GM11168 (cell line): ENCODE results near the gene MRPS18B.
"Not testable (repeated sequence)": the region's sequence is repeated elsewhere in the genome, so short reads cannot be mapped to it uniquely, and the experiment has no call there.

Experiments used
- in situ Hi-C: fragments of 300-500 bp; cut with MboI; formaldehyde crosslinking; loops from one replicate; pipeline ENCODE4 v1.12.0; 2022; ENCODE audit warnings: low sequenced_read_pairs; ENCODE audit not compliant: unreplicated experiment

The MRPS18B gene

DNA sequence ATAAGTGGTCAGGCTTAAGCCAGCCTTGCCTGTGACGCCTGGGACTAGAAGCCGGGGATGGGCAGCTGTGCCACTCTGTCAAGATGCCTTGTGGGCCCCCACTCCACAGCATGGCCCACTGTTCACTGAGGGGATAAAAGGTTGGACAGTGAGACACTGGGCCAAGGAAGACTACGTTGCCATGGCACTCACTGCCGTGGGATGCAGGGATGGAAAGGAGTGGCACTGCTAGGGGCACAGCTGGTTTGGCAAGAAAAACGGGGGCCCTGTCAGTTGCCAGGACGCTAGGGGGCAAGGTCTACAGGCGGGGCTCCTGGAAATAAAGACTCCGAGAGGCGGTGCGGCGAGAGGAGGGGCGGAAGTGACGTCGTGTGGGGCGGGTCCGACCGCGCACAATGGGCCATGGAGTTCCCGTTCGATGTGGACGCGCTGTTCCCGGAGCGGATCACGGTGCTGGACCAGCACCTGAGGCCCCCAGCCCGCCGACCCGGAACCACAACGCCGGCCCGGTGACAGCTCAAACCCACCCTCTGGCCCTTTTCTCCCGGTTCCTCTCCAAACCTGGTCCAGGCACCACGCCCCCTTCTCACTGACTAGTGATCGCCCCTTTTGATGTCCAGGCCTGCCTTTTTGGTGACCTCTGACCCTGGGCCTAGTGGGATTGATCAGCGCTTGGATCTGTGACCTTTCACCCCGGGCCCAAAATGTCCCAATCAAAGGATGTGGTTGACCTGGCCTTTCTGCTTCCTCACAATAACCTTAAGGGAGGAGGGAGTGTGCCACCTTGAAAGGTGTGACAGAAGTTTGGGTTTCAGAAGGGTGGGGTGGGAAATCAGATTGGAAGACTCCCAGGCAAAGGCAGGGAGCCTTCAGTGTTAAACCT, 9.1 kb downstream of the MRPS18B start, which contains the start of gene ATAT1:
Gene ATAT1, plus strand, starts transcription at position 391 of the 883 bp plus-strand sequence.
- in situ Hi-C loops, result no loop called here

DNA sequence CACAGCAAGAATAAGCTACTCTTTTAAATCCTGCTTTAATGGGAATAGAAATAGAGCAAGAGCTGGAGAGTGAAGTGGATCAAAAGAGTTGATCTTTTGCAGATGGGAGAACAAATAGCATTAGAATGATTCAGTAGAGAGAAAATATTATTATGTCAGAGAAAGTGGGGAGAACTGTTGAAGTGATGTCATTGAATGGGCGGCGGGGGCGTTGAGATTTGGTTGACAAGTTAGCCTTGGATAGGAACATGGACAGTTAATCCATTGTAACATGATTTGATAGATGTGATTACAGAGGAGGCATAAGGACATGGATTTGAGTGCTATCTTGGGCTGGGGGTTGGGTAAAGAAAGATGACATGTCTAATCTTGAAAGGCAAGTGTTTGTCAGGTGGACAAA, 18.2 kb downstream of the MRPS18B start:
- in situ Hi-C loops, result no loop called here

DNA sequence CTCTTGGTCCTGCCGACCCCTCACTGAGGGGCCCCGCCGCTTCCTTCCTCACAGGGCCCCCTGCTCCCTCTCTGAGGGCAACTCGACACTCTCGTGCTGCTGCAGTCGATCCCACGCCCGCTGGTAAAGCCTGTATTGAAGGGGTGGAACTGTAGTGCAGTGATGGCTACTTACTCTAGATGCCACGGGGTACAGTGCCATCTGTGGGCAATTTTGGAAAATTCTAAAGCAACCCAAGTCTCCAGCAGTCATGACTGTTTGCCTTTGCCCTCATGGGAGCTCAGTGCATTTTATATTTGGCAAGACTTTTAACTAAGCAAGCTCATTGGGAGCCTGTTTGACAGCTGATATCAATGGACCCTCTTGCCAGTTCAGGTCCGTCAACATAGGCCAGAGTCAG, 22.8 kb downstream of the MRPS18B start:
- in situ Hi-C loops, result no loop called here

DNA sequence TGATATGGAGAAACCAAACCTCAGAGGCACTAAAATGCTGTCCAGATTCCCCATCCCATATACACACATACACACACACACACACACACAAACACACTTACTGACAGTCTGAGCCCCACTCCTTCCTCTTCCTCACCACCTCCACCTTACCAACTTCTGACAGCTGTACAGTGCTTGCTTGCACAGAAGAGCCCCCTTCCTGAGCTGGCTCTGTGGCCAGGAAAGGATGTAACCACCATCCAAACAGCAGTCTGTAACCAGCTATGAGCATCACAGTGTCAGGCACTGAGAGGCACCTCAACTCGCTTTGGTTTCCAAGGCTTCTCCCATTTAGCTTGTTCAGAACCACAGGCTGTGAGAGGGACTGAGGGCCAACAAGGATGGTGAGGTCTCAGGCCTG, 23.4 kb downstream of the MRPS18B start:
- in situ Hi-C loops, result no loop called here

DNA sequence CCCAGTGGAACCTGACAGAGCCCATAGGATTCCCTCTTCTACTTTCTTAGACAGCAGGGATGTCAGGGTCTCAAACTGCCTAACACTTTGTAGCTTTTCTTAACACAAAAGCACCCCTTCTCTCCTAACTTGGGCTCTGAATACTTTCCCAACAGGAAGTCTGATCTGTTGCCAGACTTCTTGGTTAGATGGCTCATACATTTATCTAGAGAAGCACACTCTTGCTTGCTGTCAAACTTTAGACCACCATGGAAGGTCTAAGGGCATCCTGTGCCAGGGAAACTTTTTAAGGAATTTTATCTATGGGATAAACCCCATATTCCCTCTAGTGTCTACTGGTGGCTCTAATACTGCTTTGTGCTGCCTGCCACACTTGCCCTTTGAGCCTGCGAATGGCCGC, 26.0 kb downstream of the MRPS18B start:
- in situ Hi-C loops, result no loop called here

DNA sequence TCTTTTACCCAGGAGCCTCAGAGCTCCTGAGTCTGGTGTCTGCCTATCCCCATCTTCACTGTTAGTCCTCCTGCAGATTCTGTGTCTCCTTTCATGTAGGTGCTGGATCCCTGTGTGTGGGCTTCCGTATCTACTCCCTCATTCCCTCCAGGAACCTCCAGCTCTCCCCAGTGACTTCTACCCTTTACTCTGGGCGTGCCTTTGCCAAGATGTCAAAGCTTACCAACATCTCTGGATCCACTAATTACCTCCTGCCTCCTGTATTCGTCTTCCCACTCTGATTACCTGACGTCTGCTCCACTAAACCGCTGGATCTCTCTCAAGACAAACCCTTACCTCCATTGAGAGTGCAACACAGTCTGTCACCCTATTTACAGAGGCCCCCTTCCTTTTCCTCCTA, 27.1 kb downstream of the MRPS18B start:
- in situ Hi-C loops, result no loop called here

DNA sequence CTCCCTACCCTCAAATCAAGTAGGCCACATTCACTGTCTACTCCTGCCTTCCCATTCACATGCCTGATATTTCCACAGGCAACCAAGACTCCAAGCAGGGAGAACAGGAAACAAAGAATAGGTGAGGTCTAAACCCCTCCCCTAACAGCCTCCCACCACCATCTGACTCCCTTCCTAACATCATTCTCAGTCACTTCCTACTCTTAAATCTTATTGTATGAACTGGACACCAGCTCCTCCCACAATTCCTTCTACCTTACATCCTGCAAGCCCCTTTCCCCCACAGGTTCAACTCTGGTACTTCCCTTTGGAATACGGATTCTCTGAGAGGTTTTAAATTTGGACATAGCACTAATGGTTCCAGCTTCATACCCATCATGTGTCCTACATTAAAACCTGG, 28.3 kb downstream of the MRPS18B start:
- in situ Hi-C loops, result no loop called here

DNA sequence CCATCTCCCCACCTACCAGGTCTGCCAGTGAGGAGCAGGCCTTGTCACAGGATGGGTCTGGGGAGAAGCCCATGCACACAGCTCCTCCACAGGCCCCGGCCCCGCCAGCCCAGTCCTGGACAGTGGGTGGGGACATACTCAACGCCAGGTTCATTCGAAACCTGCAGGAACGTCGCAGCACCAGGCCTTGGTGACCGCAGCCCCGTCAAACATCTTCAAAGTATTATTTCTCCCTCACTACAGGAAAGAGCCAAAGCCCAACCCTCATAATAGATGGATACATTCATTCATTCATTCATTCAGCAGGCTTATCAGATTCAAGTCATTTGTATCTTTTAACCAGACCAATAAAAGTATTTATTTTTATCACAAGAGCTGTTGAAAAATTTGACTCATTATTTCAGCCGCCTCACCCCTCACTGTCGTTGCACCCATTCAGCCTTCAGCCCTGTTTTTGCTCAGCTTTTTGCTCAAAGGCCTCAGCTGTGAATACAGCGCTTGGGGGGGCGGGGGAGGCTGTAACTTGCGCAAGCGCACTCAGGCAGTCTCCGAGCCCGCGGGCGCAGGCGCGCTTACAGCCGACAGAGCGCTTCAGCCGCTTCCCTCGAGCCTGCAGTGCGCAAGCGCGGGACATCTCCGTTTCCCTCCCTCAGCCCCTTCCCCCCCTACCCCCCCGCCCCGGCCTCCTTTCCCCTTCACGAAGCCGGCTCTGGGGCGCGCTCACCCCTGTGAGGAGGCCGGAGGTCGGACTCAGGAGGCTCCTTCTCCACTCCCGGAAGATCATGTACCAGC, 29.0 kb downstream of the MRPS18B start, which contains the start of gene C6orf136:
Gene C6orf136, plus strand, starts transcription at position 684 of the 792 bp plus-strand sequence. Its CDS starts 99 bp downstream, at position 783.
- in situ Hi-C loops, result no loop called here

DNA sequence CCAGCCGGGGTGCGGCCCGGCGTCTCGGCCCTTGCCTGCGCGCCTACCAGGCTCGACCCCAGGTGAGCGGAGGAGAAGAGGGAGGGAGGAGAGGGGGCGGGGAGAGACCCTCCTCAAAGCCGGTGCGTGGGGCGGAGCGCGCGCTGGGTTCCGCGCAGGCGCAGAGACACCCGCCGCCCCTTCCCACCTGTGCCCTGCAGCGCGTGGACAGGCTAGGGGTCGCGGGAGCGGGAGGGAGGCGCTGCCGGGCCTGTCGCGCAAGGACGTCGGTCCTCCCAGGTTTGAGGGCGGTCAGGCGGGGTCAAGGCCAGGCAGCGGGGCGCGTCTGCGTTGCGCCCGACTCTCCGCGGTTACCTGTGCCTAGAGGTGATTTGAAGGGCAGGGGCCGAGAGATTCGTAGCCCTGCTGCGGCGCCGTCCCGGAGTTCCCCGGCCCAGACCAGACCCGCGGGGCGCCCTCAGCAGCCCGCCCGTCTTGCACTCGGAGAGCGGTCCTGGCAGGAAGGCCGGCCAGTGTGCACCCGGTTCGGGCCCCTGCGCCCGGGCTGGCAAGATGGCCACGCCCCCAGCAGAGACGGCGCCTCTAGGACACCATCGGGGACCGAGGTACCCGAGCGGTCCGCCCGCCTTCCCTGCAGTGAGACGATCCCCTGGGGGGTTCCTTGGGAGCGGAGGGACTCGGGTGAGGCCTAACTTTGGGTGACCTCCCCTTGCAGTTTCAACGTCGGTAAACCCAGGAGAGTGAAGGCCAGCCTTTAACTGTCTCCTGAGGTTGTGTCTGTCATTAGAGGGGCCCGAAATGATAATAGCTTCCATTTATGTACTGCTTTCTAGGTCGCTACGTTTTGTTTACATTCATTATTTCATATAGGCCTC, 29.8 kb downstream of the MRPS18B start:
- in situ Hi-C loops, result no loop called here

DNA sequence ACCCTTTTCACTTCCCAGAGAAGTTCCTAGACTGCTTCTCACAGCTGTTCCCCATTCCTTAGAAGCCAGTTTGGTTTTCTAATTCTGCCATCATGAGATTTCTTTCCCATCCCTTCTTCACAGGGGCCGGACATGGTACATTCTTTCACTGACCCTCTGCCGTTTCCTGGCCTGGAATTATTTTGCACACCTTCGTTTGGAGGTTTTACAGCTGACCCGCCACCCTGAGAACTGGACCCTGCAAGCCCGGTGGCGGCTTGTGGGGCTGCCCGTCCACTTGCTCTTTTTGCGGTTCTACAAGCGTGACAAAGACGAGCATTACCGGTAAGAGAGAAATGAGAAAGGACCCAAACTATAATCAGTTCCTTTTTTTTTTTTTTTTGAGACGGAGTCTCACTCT, 33.5 kb downstream of the MRPS18B start:
- in situ Hi-C loops, result no loop called here

DNA sequence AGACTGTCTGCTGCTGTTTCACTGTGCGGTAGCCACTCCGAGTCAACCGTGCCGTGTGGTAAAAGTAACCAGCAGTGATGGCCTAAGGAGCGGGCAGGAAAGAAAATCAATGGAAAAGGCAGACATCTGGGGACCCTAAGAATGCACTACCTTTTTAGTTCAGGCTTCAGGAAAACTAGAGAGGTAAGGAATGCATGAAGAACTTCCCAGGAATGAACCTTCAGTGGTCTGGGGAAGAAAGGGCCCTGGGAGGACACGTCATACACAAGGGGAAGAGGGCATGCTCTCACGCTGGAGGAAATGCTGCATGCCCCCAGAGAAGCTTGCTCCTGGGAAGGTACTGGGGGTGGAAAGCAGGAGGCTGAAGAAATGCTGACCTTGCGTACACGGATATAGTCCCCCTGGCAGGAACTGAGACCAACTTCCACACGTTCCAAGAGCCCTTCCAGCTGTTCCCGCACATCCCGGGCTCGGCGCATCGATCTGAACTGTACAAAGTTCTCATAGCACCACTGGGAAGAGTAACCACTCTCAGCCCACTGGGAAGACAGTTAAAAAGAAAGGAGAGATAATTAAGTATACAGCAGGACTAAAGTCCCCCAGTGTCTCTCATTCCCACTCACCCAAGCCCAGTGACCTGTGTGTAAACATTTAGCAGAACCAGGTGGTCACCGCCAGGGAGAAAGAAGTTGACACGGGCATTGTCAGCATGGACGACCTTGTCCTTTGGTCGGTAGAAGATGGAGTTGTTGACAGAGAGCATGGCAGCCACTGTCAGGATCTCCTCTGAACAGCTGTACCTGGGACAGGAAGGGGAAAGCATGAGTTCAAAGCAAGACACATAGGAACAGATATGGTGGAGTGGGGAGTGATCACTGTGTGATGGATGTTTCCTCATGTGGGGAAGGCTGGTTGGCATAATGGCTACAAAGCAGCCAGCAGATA, 37.4 kb downstream of the MRPS18B start:
- in situ Hi-C loops, result no loop called here

DNA sequence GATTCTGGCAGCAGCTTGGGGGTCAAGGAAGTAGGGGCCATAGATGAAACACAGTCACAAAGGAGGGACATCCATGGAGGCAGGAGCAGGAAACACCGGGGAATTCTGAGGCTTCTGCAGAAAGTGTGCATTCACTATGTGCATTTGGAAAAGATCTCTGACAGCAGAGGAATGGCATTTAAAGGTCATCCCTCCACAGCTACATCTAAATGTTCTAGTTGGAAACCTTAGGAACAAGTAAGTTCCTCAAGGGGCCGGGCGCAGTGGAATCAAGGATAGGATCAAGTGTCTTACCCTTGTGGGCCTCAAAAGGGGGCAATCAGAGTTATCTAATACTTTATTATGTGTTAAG, 38.1 kb downstream of the MRPS18B start:
- in situ Hi-C loops, result no loop called here

DNA sequence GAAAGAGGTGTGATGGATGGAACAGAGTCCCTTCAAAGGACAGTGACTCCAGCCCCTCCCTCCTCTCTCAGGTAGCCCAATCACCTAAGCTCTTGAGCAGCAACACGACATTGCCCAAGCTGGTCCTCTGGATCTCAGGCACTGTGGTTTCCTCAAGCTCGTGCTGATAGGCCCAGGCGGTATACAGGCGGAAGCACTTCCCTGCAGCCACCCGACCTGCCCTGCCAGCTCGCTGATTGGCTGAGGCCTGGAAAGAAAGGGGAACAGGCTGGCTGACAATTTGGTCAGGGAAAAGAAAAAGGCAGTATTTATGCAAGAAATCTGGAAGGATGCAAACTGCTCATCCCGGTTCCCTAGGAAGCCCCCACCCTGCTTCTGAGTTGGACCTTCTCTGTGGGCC, 38.9 kb downstream of the MRPS18B start:
- in situ Hi-C loops, result no loop called here

DNA sequence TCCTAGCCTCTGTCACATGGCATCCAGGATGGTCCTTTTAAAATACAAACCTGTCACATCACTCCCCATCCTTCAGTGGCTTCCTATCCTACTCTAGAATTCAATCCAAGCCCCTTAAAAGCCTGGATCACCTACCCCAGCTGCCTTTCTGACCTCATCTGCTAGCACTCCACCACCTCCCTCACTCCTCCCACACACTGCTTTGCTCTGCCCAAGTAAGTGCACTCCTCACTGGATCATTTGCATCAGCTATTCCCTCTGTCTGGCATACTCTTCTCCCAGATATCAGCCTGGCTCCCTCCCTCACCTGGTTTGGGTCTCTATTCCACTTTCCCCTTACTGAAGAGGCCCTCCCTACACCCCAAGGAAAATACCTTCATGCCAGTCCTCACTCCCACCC, 39.8 kb downstream of the MRPS18B start:
- in situ Hi-C loops, result no loop called here

DNA sequence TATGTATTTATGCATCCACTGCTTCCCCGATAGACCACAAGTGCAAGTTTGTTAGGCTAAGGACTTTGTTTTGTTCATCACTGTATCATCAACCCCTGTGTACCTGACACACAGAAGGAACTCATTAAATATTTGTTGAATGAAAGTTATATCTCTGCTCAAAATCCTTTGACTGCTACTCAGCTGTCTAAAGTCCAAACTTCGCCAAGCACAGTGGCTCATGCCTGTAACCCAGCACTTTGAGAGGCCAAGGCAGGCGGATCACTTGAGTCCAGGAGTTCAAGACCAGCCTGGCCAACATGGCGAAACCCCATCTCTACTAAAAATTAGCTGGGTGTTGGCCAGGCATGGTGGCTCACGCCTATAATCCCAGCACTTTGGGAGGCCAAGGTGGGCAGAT, 40.3 kb downstream of the MRPS18B start:
- in situ Hi-C loops, result not testable (repeated sequence)

DNA sequence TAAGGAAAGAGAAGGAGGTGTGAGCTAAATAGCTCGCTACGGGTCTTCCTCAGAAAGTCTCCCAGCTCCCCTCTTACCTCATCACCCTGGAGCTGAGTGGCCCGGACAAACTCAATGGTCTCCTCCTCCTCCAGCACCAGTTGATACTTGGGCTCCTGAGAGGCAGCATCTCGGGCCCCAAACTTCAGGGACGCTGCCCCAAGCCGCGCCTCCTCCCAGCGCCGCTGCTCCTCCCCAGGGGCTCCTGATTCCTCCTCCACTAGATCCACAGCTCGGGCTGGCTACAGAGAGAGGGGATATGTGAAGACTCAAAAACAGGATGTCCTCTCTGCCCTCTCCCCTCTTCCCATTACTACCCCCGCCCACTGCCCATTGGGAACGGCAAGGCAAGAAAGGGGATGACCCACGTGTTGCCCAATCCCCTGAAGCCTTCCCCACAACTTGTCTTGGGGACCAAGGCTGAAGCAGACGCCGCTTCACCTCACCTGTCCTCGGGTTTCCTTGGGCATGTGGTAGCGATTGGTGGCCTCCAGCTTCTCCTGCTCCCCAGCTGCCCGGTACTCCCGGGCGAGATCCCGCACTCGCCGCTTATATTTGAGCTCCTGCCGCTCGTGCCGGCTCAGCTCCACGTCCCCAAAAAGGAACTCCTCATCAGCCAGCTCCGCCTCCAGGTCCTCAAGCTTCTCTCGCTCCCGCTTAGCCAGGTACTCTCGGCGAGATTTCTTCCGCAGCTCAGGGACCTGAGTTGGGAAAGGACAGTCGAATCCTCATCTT, 47.5 kb downstream of the MRPS18B start:
- in situ Hi-C loops, result no loop called here

DNA sequence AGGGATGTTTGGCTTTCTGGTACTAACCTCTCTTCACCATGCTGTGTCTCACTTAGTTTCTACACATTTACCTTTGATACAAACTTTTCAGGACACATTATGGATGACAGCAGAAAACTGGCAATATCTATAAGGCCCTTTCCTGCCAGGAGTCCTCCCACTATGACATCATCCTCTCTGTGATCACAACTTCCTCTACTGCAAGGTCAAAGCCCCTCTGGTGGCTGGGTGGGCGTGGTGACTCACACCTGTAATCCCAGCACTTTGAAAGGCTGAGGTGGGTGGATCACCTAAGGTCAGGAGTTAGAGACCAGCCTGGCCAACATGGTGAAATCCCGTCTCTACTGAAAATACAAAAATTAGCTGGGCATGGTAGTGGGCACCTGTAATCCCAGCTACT, 48.7 kb downstream of the MRPS18B start:
- in situ Hi-C loops, result not testable (repeated sequence)

DNA sequence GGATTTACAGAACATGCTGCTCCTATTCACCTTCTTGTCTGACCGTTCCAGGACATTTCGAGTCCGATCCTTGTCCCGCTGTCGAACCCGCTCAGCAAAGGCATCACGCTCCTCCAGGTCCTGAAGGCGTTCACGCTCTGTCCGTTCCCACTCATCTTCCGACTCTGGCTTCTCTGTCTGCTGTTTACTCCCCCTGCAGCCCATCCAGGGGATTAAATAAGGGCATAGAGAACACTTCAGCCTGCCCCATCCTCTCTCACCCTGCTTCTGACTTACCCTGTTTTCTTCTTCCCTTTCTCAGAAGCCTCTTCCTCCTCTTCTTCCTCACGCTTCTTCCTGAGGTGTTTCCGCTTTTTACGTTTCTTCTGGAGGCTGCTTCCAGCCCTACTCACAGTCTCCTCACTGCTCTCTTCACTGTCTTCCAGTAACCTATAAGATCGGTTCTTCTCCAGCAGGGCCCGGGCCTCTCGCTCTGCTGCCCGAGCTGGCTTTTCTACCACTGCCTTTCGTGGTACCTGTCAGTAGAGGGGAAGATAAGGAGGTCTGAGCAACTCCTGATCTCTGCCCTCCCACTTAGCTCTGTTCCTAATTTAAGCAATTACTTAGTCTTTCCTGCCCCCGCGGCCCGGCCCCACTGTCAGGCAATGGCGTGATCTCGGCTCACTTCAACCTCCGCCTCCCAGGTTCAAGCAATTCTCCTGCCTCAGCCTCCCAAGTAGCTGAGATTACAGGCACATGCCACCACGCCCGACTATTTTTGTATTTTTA, 53.3 kb downstream of the MRPS18B start:
- in situ Hi-C loops, result loop anchor here (5.0 kb wide), 1 partner anchor 51 kb away; the partner anchor contains the start of gene TUBB
